IMR-90 (cell line): ENCODE measurements around the gene DPP8. TPM values are rescaled to one million over a fixed set of nuclear protein-coding genes. Genes with fewer than 3 reads are reported as not detected.
A peak's percentile ranks its signal among the peaks of the same experiment; 100 is the strongest.

ENCODE experiments used
- ATAC-seq: fragments of 200-7000 bp; cut with Tn5 transposase; 2 replicates; pipeline ENCODE4 v1.9.1; 2020; ENCODE audit warnings: low read depth, mild to moderate bottlenecking, moderate library complexity
- BruUV-seq: library from RNA; stranded (reverse); fragments of 400-500 nt; replicated peaks from 2 replicates; lab custom pipeline; 2021; lab: Mats Ljungman, UMichigan
- CTCF ChIA-PET: fragments of 300-600 bp; formaldehyde crosslinking; extraction: SDS; loops from one replicate; lab custom pipeline; 2021; ENCODE audit warnings: antibody characterized with exemption; lab: Yijun Ruan, JAX
- POLR2A ChIA-PET: fragments of 300-600 bp; sonication (Branson Sonifier 250); formaldehyde crosslinking; loops from one replicate; lab custom pipeline; 2022; ENCODE audit warnings: antibody characterized with exemption; ENCODE audit not compliant: unreplicated experiment; lab: Charles Lee
- DNase-seq: peaks from one replicate; pipeline ENCODE4 v3.0.0; 2013
- H2AFZ ChIP-seq: replicated peaks from 2 replicates; pipeline ENCODE3; 2013; ENCODE audit warnings: low read length, mild to moderate bottlenecking; ENCODE audit not compliant: poor library complexity
- H2AK5ac ChIP-seq: 2 replicates; pipeline ENCODE4 v1.6.1; 2013; ENCODE audit warnings: low read depth, low read length, inconsistent platforms
- H2AK9ac ChIP-seq: replicated peaks from 2 replicates; pipeline ENCODE3; 2013; ENCODE audit warnings: mild to moderate bottlenecking, low read depth, low read length, moderate library complexity; ENCODE audit not compliant: poor library complexity
- H2BK120ac ChIP-seq: 2 replicates; pipeline ENCODE4 v1.6.1; 2013; ENCODE audit warnings: low read depth, low read length, inconsistent platforms
- H2BK15ac ChIP-seq: 3 replicates; pipeline ENCODE4 v1.6.1; 2013; ENCODE audit warnings: low read depth, low read length, inconsistent platforms
- H2BK20ac ChIP-seq: 2 replicates; pipeline ENCODE4 v1.6.1; 2013; ENCODE audit warnings: low read depth, mild to moderate bottlenecking, inconsistent platforms, low read length, moderate library complexity
- H2BK5ac ChIP-seq: 2 replicates; pipeline ENCODE4 v1.6.1; 2013; ENCODE audit warnings: mild to moderate bottlenecking, low read depth, low read length, inconsistent platforms; ENCODE audit not compliant: poor library complexity, severe bottlenecking
- H3K14ac ChIP-seq: replicated peaks from 2 replicates; pipeline ENCODE4 v1.6.1; 2013; ENCODE audit warnings: low read depth, low read length, inconsistent platforms
- H3K18ac ChIP-seq: 2 replicates; pipeline ENCODE4 v1.6.1; 2013; ENCODE audit warnings: low read depth, low read length, control low read depth
- H3K23ac ChIP-seq: 2 replicates; pipeline ENCODE4 v1.6.1; 2013; ENCODE audit warnings: low read depth, low read length, inconsistent platforms
- H3K27ac ChIP-seq: 2 replicates; pipeline ENCODE4 v1.5.1; 2013; ENCODE audit warnings: mild to moderate bottlenecking, control low read depth, low read length; ENCODE audit not compliant: insufficient read depth
- H3K27me3 ChIP-seq: 2 replicates; pipeline ENCODE4 v1.6.1; 2013; ENCODE audit warnings: low read length; ENCODE audit not compliant: control insufficient read depth, insufficient read depth
- H3K36me3 ChIP-seq: 2 replicates; pipeline ENCODE4 v1.6.1; 2013; ENCODE audit warnings: low read length, mixed read lengths; ENCODE audit not compliant: control insufficient read depth, insufficient read depth
- H3K4ac ChIP-seq: 2 replicates; pipeline ENCODE4 v1.6.1; 2013; ENCODE audit warnings: low read depth, low read length, inconsistent platforms
- H3K4me1 ChIP-seq: 2 replicates; pipeline ENCODE4 v1.6.1; 2013; ENCODE audit warnings: low read length, mixed read lengths; ENCODE audit not compliant: control insufficient read depth, insufficient read depth
- H3K4me2 ChIP-seq: 2 replicates; pipeline ENCODE4 v1.6.1; 2013; ENCODE audit warnings: low read depth, mild to moderate bottlenecking, control low read depth, low read length, moderate library complexity
- H3K4me3 ChIP-seq: 2 replicates; pipeline ENCODE4 v1.5.1; 2013; ENCODE audit warnings: low read depth, mild to moderate bottlenecking, control low read depth, low read length, moderate library complexity; ENCODE audit not compliant: insufficient read depth
- H3K56ac ChIP-seq: 2 replicates; pipeline ENCODE4 v1.6.1; 2013; ENCODE audit warnings: low read length, inconsistent platforms; ENCODE audit not compliant: insufficient read depth; ENCODE audit errors: extremely low read depth
- H3K79me1 ChIP-seq, 2 experiments: 2 replicates each; pipeline ENCODE4 v1.6.1; 2013; ENCODE audit warnings: low read length in 2 of 2, inconsistent platforms in 1 of 2, low read depth in 1 of 2
- H3K9ac ChIP-seq: 2 replicates; pipeline ENCODE4 v1.6.1; 2013; ENCODE audit warnings: low read depth, low read length, control low read depth
- H3K9me1 ChIP-seq: 2 replicates; pipeline ENCODE4 v1.6.1; 2013; ENCODE audit warnings: low read length, inconsistent platforms; ENCODE audit not compliant: insufficient read depth
- H3K9me3 ChIP-seq: 2 replicates; pipeline ENCODE4 v1.6.1; 2013; ENCODE audit warnings: low read length; ENCODE audit not compliant: control insufficient read depth, insufficient read depth
- H4K20me1 ChIP-seq: 2 replicates; pipeline ENCODE4 v1.6.1; 2013; ENCODE audit warnings: low read length, inconsistent platforms; ENCODE audit not compliant: insufficient read depth
- H4K5ac ChIP-seq: 2 replicates; pipeline ENCODE4 v1.6.1; 2013; ENCODE audit warnings: mild to moderate bottlenecking, low read depth, low read length, control low read depth
- H4K8ac ChIP-seq, 2 experiments: 2 replicates each; pipeline ENCODE4 v1.6.1; 2013; ENCODE audit warnings: low read depth in 2 of 2, low read length in 2 of 2, control low read depth in 1 of 2, inconsistent platforms in 1 of 2
- H4K91ac ChIP-seq: 2 replicates; pipeline ENCODE4 v1.6.1; 2013; ENCODE audit warnings: low read depth, low read length, inconsistent platforms; ENCODE audit not compliant: insufficient read depth
- BHLHE40 ChIP-seq: fragments of 150-350 bp; IDR thresholded peaks from 2 replicates; pipeline ENCODE4 v1.6.1; 2016; ENCODE audit warnings: mild to moderate bottlenecking, low read depth, low read length
- CEBPB ChIP-seq: IDR thresholded peaks from 2 replicates; pipeline ENCODE4 v1.6.1; 2012; ENCODE audit warnings: low read depth, low read length, improper control_type of control experiment
- CHD1 ChIP-seq: IDR thresholded peaks from 2 replicates; pipeline ENCODE4 v1.6.1; 2012; ENCODE audit warnings: low read depth, low read length, improper control_type of control experiment
- MXI1 ChIP-seq: IDR thresholded peaks from 2 replicates; pipeline ENCODE4 v1.6.1; 2012; ENCODE audit warnings: low read depth, mild to moderate bottlenecking, low read length, moderate library complexity, borderline replicate concordance
- NFE2L2 ChIP-seq: fragments of 150-350 bp; IDR thresholded peaks from 2 replicates; pipeline ENCODE4 v1.6.1; 2016; ENCODE audit warnings: low read depth, mild to moderate bottlenecking, low read length
- RAD21 ChIP-seq: IDR thresholded peaks from 2 replicates; pipeline ENCODE4 v1.6.1; 2012; ENCODE audit warnings: low read length, improper control_type of control experiment
- RCOR1 ChIP-seq: IDR thresholded peaks from 2 replicates; pipeline ENCODE4 v1.6.1; 2012; ENCODE audit warnings: mild to moderate bottlenecking, low read length, improper control_type of control experiment; ENCODE audit not compliant: insufficient replicate concordance
- RFX5 ChIP-seq: IDR thresholded peaks from 2 replicates; pipeline ENCODE4 v1.8.0; 2012; ENCODE audit warnings: low read depth, mild to moderate bottlenecking, low read length, moderate library complexity
- SMC3 ChIP-seq: fragments of 150-350 bp; IDR thresholded peaks from 2 replicates; pipeline ENCODE4 v1.6.1; 2016; ENCODE audit warnings: low read depth, mild to moderate bottlenecking, antibody characterized with exemption, low read length, moderate library complexity
- WGBS, 2 experiments: methylation state at CpG; one replicate each; pipeline versions ENCODE4 v1.1.5 to v1.1.7; 2013; ENCODE audit warnings: missing lambda C conversion rate in 2 of 2; ENCODE audit not compliant: insufficient read length in 1 of 2; ENCODE audit errors: extremely low coverage in 2 of 2; 5-methylcytosine and 5-hydroxymethylcytosine counted together
- dilution Hi-C: fragments of 300-500 bp; cut with HindIII; formaldehyde crosslinking; loops from one replicate; pipeline ENCODE4 v1.14.3; 2018; ENCODE audit warnings: low sequenced_read_pairs; ENCODE audit not compliant: unreplicated experiment
- in situ Hi-C: fragments of 300-500 bp; cut with MboI; formaldehyde crosslinking; loops from 3 replicates; pipeline ENCODE4 v1.14.3; 2019; ENCODE audit warnings: low sequenced_read_pairs, inconsistent platforms, mixed read lengths
- intact Hi-C: fragments of 100-400 bp; cut with micrococcal nuclease; formaldehyde crosslinking; loops from 2 replicates; pipeline ENCODE4 v1.10.0; 2022
- polyA plus RNA-seq, 3 experiments: library from polyadenylated mRNA; depleted of rRNA; stranded (reverse); fragments of >200 nt; gene quantifications; 2 replicates each; pipeline ENCODE4 v1.2.3, GENCODE V29; 2012; ENCODE audit warnings: low replicate concordance in 1 of 3
- total RNA-seq: library from RNA; depleted of rRNA; stranded (reverse); fragments of >200 nt; gene quantifications from 2 replicates; pipeline ENCODE4 v1.2.3, GENCODE V29; 2012
- TF ChIP-seq, protein P1 (sequence below): fragments of 150-350 bp; IDR thresholded peaks from 2 replicates; pipeline ENCODE4 v1.6.1; 2016; ENCODE audit warnings: low read depth, mild to moderate bottlenecking, low read length, moderate library complexity, borderline replicate concordance
- TF ChIP-seq, protein P2 (sequence below): conservative IDR thresholded peaks from 2 replicates; pipeline ENCODE4 v1.5.1; 2012; ENCODE audit warnings: mild to moderate bottlenecking, low read depth, low read length, improper control_type of control experiment
- TF ChIP-seq, protein P3 (sequence below): fragments of 150-350 bp; IDR thresholded peaks from 2 replicates; pipeline ENCODE4 v1.6.1; 2017; ENCODE audit warnings: mild to moderate bottlenecking, antibody characterized with exemption, low read length, low read depth

Gene DPP8
- total and polyA plus RNA-seq, 2 of the 4 experiments (the other 2 are of a cell fraction), result 10.7 to 29.4 TPM

DNA sequence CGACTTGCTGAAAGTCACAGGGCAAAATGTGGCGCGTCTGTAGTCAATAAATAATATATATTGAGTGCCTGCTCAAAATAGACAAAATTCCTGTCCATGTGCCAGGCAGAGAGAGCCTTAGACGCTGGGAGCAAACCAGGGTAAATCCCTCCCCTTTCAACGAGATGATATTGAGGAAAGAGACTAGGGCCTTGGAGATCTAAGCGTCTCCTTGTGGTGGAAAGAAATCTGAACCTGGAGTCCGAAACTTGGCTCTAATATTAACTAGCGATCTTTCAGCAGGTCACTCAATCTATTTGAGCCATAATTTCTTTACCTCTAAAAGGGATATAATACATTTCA is 348 bp upstream of the DPP8 start:
- Histone ChIP-seq H2BK5ac (no peak overlapping the region), H4K91ac (no peak overlapping the region), H4K8ac (peak overlapping the region in 1 of 2 experiments; percentile 85; a peak in 2 of 4 replicates), H3K14ac (peak overlapping the region; percentile 65; the same call in 1 of the 2 replicates), H3K4me1 (peaks cover 4% of the 10 kb centered on the region), H2AFZ (peak overlapping the region; percentile 97), H2BK120ac (peak overlapping the region; percentile 42; the same call in 1 of the 2 replicates), H3K9me1 (0 out of 2 replicates have a peak, but pooled peaks cover 2% of the 10 kb centered on the region), H3K9ac (0 out of 2 replicates have a peak overlapping the region, but pooled peaks have one; percentile 8), H4K20me1 (peaks cover 19% of the 10 kb centered on the region; the same call in 1 of the 2 replicates), H4K5ac (no peak overlapping the region), H3K56ac (no peak overlapping the region), H3K4me2 (peak overlapping the region; percentile 37; the same call in 1 of the 2 replicates), H3K4ac (0 out of 2 replicates have a peak overlapping the region, but pooled peaks have one; percentile 4), H2BK15ac (no peak overlapping the region), H3K79me1 (peaks cover 21 to 28% of the 10 kb centered on the region in 2 experiments), H3K27ac (no peak overlapping the region), H3K9me3 (no peaks in the 10 kb centered on the region), H2BK20ac (no peak overlapping the region), H3K4me3 (no peak overlapping the region), H3K23ac (no peak overlapping the region), H3K18ac (no peak overlapping the region), H2AK5ac (no peak overlapping the region), H2AK9ac (no peak overlapping the region), H3K36me3 (peaks cover 4% of the 10 kb centered on the region; the same call in 1 of the 2 replicates), H3K27me3 (no peaks in the 10 kb centered on the region)
- POLR2A ChIA-PET, result no interaction called here
- WGBS, 2 experiments, result no CpG with 5 or more reads among the region's 8 CpGs
- ATAC-seq, result no peak; the same call in 1 of the 2 replicates
- dilution Hi-C loops, result no loop called here
- intact Hi-C loops, result loop anchor here (2.0 kb wide), 1 partner anchor 13 kb away; the partner anchor contains the start of gene HACD3
- CTCF ChIA-PET, result interaction anchor here (0.8 kb wide), 1 partner anchor 13 kb away, joined by 3 read pairs; no protein-coding TSS in a partner anchor
- in situ Hi-C loops, result no loop called here
- DNase-seq, result no peak
- BruUV-seq, result no TSS peak
- TF ChIP-seq RFX5 (no peak), NFE2L2 (no peak), CEBPB (no peak), BHLHE40 (no peak), RCOR1 (no peak), SMC3 (no peak), RAD21 (no peak), CHD1 (no peak), MXI1 (no peak)
- TF ChIP-seq, protein P1, sequence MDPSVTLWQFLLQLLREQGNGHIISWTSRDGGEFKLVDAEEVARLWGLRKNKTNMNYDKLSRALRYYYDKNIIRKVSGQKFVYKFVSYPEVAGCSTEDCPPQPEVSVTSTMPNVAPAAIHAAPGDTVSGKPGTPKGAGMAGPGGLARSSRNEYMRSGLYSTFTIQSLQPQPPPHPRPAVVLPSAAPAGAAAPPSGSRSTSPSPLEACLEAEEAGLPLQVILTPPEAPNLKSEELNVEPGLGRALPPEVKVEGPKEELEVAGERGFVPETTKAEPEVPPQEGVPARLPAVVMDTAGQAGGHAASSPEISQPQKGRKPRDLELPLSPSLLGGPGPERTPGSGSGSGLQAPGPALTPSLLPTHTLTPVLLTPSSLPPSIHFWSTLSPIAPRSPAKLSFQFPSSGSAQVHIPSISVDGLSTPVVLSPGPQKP, result no peak
- TF ChIP-seq, protein P2, sequence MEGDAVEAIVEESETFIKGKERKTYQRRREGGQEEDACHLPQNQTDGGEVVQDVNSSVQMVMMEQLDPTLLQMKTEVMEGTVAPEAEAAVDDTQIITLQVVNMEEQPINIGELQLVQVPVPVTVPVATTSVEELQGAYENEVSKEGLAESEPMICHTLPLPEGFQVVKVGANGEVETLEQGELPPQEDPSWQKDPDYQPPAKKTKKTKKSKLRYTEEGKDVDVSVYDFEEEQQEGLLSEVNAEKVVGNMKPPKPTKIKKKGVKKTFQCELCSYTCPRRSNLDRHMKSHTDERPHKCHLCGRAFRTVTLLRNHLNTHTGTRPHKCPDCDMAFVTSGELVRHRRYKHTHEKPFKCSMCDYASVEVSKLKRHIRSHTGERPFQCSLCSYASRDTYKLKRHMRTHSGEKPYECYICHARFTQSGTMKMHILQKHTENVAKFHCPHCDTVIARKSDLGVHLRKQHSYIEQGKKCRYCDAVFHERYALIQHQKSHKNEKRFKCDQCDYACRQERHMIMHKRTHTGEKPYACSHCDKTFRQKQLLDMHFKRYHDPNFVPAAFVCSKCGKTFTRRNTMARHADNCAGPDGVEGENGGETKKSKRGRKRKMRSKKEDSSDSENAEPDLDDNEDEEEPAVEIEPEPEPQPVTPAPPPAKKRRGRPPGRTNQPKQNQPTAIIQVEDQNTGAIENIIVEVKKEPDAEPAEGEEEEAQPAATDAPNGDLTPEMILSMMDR, result no peak
- TF ChIP-seq, protein P3, sequence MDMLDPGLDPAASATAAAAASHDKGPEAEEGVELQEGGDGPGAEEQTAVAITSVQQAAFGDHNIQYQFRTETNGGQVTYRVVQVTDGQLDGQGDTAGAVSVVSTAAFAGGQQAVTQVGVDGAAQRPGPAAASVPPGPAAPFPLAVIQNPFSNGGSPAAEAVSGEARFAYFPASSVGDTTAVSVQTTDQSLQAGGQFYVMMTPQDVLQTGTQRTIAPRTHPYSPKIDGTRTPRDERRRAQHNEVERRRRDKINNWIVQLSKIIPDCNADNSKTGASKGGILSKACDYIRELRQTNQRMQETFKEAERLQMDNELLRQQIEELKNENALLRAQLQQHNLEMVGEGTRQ, result no peak
